SH-SY5Y (cell line): ENCODE data around the gene E2F1.

Experiments used
- GATA2 ChIP-seq: IDR thresholded peaks from 2 replicates; pipeline ENCODE4 v1.6.1; 2011; ENCODE audit warnings: mild to moderate bottlenecking, low read depth, low read length
- GATA3 ChIP-seq: IDR thresholded peaks from 2 replicates; pipeline ENCODE4 v1.6.1; 2011; ENCODE audit warnings: low read depth, mild to moderate bottlenecking, low read length, moderate library complexity

- TF ChIP-seq GATA3 (no peak), GATA2 (no peak)
These were observed 9.2 kb downstream of the E2F1 start for GRCh38 chr20:33676652-33677645.
